ENCODE data around the gene ANTXR1. TPM values are rescaled to one million over a fixed set of nuclear protein-coding genes. Genes with fewer than 3 reads are reported as not detected.

The ANTXR1 gene
- polyA plus RNA-seq, 1 of the 3 experiments (the other 2 are of a cell fraction) = 114 TPM

DNA sequence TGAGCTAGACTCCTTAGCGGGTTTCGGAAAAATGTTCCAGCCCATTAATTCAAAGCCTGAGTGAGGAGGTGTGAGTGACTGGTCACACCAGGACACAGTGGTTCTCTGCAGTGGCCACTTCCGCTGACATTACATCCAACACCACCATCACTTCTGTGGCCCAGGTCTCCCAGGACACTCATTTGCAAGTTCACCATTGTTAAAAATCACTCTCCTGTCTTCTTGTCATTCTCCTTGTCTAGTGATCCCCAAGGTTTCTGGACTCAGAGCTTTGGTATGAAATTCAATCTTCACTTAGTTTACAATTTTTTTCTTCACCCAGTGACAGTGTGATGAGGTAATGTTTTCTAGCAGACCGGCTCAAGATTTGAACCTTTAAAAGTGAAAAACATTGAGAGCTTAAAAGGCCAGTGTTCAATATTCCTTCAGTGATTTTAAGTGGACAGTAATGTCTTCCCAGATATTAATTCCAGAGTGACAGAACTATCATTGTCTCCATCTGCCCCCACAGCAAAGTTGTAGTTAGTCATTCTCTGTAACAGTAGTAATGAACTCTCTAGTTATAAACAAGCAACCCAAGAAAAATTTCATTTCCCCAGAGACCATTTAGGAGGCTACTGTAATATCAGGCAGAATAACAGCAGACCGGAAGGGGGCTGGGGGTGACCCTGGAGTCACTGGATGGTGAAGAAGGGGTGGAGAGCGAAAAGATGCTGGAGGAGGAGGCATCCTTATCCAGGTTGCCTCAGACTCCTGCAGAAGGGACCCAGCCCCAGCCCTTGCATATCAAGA is 209.2 kb downstream of the ANTXR1 start:
- TF ChIP-seq NFIC (IDR thresholded peaks at IDR 0.05; ENCODE audit: borderline replicate concordance) = peak; percentile 33; the same call in 1 of the 2 replicates
- 0 out of 2 replicates have a peak, but pooled peaks have one; percentile 12 for TF ChIP-seq JUND (IDR thresholded peaks at IDR 0.05)
- TF ChIP-seq RXRA (IDR thresholded peaks at IDR 0.05; ENCODE audit: borderline replicate concordance, low read depth) = no peak
- no peak for TF ChIP-seq NRF1 (IDR thresholded peaks at IDR 0.05; ENCODE audit: low read depth, low read length)
- no peak for TF ChIP-seq RAD21 (IDR thresholded peaks at IDR 0.05; ENCODE audit: low read length)
- no peak for TF ChIP-seq FOXJ3 (CRISPR knock-in tag; IDR thresholded peaks at IDR 0.05)
- TF ChIP-seq ELF1 (IDR thresholded peaks at IDR 0.05) = no peak
- TF ChIP-seq, protein P1, sequence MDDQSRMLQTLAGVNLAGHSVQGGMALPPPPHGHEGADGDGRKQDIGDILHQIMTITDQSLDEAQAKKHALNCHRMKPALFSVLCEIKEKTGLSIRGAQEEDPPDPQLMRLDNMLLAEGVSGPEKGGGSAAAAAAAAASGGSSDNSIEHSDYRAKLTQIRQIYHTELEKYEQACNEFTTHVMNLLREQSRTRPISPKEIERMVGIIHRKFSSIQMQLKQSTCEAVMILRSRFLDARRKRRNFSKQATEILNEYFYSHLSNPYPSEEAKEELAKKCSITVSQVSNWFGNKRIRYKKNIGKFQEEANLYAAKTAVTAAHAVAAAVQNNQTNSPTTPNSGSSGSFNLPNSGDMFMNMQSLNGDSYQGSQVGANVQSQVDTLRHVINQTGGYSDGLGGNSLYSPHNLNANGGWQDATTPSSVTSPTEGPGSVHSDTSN (IDR thresholded peaks at IDR 0.05) = peak; percentile 42; the same call in 1 of the 2 replicates
- no peak for TF ChIP-seq YY1 (IDR thresholded peaks at IDR 0.05; ENCODE audit: low read depth)
- 0 out of 4 replicates have a peak, but pooled peaks of 1 of the 2 experiments have one; percentile 13 for TF ChIP-seq EP300 (IDR thresholded peaks at IDR 0.05; ENCODE audit: borderline replicate concordance in 1 of 2, low read depth in 1 of 2, low read length in 1 of 2)
- CTCF ChIA-PET = interaction anchor here (2.6 kb wide), 1 partner anchor 85 kb away, joined by 9 read pairs; no protein-coding TSS in a partner anchor
- no peak overlapping the region for H3K4me3 ChIP-seq (ENCODE audit: low read depth in 2 of 2, low read length in 1 of 2)
- POLR2A ChIA-PET = no interaction called here
- peaks cover 11 to 34% of the 10 kb centered on the region in 2 experiments for H3K4me1 ChIP-seq (ENCODE audit: control insufficient read depth in 1 of 2, insufficient read depth in 2 of 2, low read depth in 1 of 2, low read length in 1 of 2)
- H3K9me3 ChIP-seq = no peaks in the 10 kb centered on the region
- H3F3A ChIP-seq (replicated peaks; ENCODE audit: insufficient read depth) = peaks cover 24% of the 10 kb centered on the region
- H3K27me3 ChIP-seq (ENCODE audit: insufficient read depth) = no peaks in the 10 kb centered on the region
- no peak overlapping the region for H2AFZ ChIP-seq (ENCODE audit: low read depth)
- no peaks in the 10 kb centered on the region for H3K9me2 ChIP-seq
- H3K9ac ChIP-seq = peak overlapping the region; percentile 33; the same call in 1 of the 2 replicates
- peaks cover 4 to 18% of the 10 kb centered on the region in 2 experiments for H3K36me3 ChIP-seq (replicated peaks in 1 of 2; ENCODE audit: control insufficient read depth in 1 of 2, insufficient read depth in 2 of 2, low read length in 1 of 2)
- peak overlapping the region; percentile 62 to 77; a peak in 3 of 4 replicates for H3K27ac ChIP-seq (ENCODE audit: low read depth in 2 of 2, low read length in 1 of 2)
- H3K79me2 ChIP-seq (ENCODE audit: insufficient read depth) = no peaks in the 10 kb centered on the region; the same call in 1 of the 2 replicates
- DNase-seq = no peak
- 86% methylated on average over 6 of the region's 6 CpGs for WGBS (ENCODE audit: low lambda C conversion rate)
- H4K20me1 ChIP-seq (ENCODE audit: insufficient read depth) = no peaks in the 10 kb centered on the region
- peak overlapping the region; percentile 66 for H3K4me2 ChIP-seq

DNA sequence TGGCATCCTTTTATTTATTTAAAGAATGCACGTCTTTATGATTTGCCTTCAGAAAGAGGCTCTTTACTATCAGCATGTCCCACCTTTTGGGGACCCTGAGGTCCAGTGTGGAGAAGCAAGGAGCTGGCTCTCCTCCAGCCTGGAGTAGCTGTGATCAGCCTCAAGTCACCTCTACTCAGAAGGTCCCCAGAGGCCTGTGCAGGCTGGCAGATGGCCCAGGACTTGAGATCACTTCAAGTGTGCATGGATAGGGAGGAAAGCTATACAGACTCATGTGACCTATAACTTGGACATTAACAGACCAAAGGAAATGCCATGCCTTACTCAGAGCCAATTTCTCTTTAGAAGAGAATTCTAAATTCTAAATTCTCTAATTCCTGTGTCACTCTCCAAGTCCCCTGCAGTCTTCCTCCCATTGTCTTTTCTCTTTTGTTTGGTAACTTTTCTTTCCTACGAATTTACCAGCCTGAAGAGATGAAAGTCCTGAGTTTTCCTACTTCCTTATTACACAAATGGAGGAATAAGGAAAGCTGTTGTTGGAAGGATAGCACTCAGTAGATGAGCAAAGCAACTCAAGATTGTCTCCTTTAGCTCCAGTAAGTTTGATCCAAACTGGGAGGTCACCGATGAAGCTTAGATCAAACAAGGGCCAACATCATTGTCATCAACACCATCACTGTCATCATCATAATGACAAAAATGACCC is 210.1 kb downstream of the ANTXR1 start:
- Histone ChIP-seq H3K79me2 (ENCODE audit: insufficient read depth) (no peaks in the 10 kb centered on the region; the same call in 1 of the 2 replicates), H2AFZ (ENCODE audit: low read depth) (no peak overlapping the region), H3K4me3 (ENCODE audit: low read depth in 2 of 2, low read length in 1 of 2) (no peak overlapping the region), H3K9me3 (no peaks in the 10 kb centered on the region), H3K27ac (ENCODE audit: low read depth in 2 of 2, low read length in 1 of 2) (peak overlapping the region; percentile 62 to 77; a peak in 3 of 4 replicates), H3K9ac (0 out of 2 replicates have a peak overlapping the region, but pooled peaks have one; percentile 33), H4K20me1 (ENCODE audit: insufficient read depth) (no peaks in the 10 kb centered on the region), H3K4me2 (peak overlapping the region; percentile 66), H3K9me2 (no peaks in the 10 kb centered on the region), H3K36me3 (replicated peaks in 1 of 2; ENCODE audit: control insufficient read depth in 1 of 2, insufficient read depth in 2 of 2, low read length in 1 of 2) (peaks cover 3 to 16% of the 10 kb centered on the region in 2 experiments), H3K27me3 (ENCODE audit: insufficient read depth) (no peaks in the 10 kb centered on the region), H3K4me1 (ENCODE audit: control insufficient read depth in 1 of 2, insufficient read depth in 2 of 2, low read depth in 1 of 2, low read length in 1 of 2) (peaks cover 6 to 34% of the 10 kb centered on the region in 2 experiments; a peak in 3 of 4 replicates), H3F3A (replicated peaks; ENCODE audit: insufficient read depth) (peaks cover 24% of the 10 kb centered on the region)
- TF ChIP-seq, protein P2, sequence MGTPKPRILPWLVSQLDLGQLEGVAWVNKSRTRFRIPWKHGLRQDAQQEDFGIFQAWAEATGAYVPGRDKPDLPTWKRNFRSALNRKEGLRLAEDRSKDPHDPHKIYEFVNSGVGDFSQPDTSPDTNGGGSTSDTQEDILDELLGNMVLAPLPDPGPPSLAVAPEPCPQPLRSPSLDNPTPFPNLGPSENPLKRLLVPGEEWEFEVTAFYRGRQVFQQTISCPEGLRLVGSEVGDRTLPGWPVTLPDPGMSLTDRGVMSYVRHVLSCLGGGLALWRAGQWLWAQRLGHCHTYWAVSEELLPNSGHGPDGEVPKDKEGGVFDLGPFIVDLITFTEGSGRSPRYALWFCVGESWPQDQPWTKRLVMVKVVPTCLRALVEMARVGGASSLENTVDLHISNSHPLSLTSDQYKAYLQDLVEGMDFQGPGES (IDR thresholded peaks at IDR 0.05; ENCODE audit: low read depth, low read length) = no peak
- TF ChIP-seq SIN3A (IDR thresholded peaks at IDR 0.05; ENCODE audit: borderline replicate concordance, low read depth, low read length) = no peak
- TF ChIP-seq NFIC (IDR thresholded peaks at IDR 0.05; ENCODE audit: borderline replicate concordance) = peak; percentile 66
- TF ChIP-seq, protein P3, sequence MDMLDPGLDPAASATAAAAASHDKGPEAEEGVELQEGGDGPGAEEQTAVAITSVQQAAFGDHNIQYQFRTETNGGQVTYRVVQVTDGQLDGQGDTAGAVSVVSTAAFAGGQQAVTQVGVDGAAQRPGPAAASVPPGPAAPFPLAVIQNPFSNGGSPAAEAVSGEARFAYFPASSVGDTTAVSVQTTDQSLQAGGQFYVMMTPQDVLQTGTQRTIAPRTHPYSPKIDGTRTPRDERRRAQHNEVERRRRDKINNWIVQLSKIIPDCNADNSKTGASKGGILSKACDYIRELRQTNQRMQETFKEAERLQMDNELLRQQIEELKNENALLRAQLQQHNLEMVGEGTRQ (IDR thresholded peaks at IDR 0.05; ENCODE audit: borderline replicate concordance, low read depth, low read length) = no peak
- 0 out of 2 replicates have a peak, but pooled peaks have one; percentile 5 for TF ChIP-seq TCF12 (IDR thresholded peaks at IDR 0.05)
- TF ChIP-seq, protein P4, sequence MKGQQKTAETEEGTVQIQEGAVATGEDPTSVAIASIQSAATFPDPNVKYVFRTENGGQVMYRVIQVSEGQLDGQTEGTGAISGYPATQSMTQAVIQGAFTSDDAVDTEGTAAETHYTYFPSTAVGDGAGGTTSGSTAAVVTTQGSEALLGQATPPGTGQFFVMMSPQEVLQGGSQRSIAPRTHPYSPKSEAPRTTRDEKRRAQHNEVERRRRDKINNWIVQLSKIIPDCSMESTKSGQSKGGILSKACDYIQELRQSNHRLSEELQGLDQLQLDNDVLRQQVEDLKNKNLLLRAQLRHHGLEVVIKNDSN (IDR thresholded peaks at IDR 0.05; ENCODE audit: borderline replicate concordance, low read depth) = no peak
- CTCF ChIA-PET = no interaction called here
- no peak for DNase-seq
- POLR2A ChIA-PET = no interaction called here
- 84% methylated on average over 3 of the region's 3 CpGs for WGBS (ENCODE audit: low lambda C conversion rate)

Data from SK-N-SH (cell line).